K562 (cell line): ENCODE measurements around the gene GABRB1. TPM values are rescaled to one million over a fixed set of nuclear protein-coding genes. Genes with fewer than 3 reads are reported as not detected.

Experiments
- polyA plus RNA-seq, 8 experiments: library from polyadenylated mRNA; depleted of rRNA in 4 of 8; stranded (reverse) in 5 of 8; unstranded in 3 of 8; fragments of >200 nt; fragmentation: Nextera tagmentation in 2 of 8; fragmentation: Illumina TruSeq in 1 of 8; extraction: Ambion mirVana in 2 of 8; extraction: Trizol in 1 of 8; gene quantifications; 2 replicates each; pipeline versions ENCODE4 v1.2.1 to v1.2.3, GENCODE V29; 2011 to 2014; ENCODE audit warnings: inconsistent platforms in 1 of 8, missing spikeins in 1 of 8
- total RNA-seq, 7 experiments: library from RNA; depleted of rRNA in 6 of 7; stranded (reverse); fragments of >200 nt in 6 of 7; fragmentation: Illumina TruSeq in 2 of 7; extraction: Trizol in 2 of 7; gene quantifications; 2 replicates each; pipeline versions ENCODE4 v1.2.1 to v1.2.3, GENCODE V29; 2011 to 2021; ENCODE audit warnings: low replicate concordance in 1 of 7
- TF ChIP-seq, protein P1 (sequence below): fragments of 450-650 bp; IDR thresholded peaks from 2 replicates; pipeline ENCODE4 v1.6.1; 2016; ENCODE audit warnings: mild to moderate bottlenecking, moderate library complexity
- TF ChIP-seq, protein P2 (sequence below), 2 experiments: IDR thresholded peaks; 2 replicates each; pipeline ENCODE4 v1.6.1; 2011; ENCODE audit warnings: borderline replicate concordance in 1 of 2, control low read depth in 1 of 2, low read depth in 1 of 2, low read length in 1 of 2, mild to moderate bottlenecking in 1 of 2, mixed read lengths in 1 of 2, moderate library complexity in 1 of 2; ENCODE audit not compliant: insufficient read depth in 1 of 2, insufficient read length in 1 of 2, poor library complexity in 1 of 2, severe bottlenecking in 1 of 2; ENCODE audit errors: extremely low read depth in 1 of 2

GABRB1 gene
- total and polyA plus RNA-seq, 9 of the 15 experiments (the other 6 are each of a cell fraction or from before 2014, with no cell fraction given): not detected

DNA sequence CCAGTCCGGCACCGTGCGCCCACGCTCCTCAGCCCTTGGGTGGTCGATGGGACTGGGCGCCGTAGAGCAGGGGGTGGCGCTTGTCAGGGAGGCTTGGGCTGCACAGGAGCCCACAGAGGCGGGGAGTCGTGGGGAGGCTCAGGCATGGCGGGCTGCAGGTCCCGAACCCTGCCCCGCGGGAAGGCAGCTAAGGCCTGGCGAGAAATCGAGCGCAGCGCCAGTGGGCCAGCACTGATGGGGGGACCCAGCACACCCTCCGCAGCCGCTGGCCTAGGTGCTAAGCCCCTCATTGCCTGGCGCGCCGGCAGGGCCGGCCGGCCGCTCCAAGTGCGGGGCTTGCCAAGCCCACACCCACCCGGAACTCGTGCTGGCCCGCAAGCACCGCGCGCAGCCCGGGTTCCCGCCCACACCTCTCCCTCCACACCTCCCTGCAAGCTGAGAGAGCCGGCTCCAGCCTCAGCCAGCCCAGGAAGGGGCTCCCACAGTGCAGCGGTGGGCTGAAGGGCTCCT lies 346.7 kb downstream of the GABRB1 start (continued):
- TF ChIP-seq, protein P1, sequence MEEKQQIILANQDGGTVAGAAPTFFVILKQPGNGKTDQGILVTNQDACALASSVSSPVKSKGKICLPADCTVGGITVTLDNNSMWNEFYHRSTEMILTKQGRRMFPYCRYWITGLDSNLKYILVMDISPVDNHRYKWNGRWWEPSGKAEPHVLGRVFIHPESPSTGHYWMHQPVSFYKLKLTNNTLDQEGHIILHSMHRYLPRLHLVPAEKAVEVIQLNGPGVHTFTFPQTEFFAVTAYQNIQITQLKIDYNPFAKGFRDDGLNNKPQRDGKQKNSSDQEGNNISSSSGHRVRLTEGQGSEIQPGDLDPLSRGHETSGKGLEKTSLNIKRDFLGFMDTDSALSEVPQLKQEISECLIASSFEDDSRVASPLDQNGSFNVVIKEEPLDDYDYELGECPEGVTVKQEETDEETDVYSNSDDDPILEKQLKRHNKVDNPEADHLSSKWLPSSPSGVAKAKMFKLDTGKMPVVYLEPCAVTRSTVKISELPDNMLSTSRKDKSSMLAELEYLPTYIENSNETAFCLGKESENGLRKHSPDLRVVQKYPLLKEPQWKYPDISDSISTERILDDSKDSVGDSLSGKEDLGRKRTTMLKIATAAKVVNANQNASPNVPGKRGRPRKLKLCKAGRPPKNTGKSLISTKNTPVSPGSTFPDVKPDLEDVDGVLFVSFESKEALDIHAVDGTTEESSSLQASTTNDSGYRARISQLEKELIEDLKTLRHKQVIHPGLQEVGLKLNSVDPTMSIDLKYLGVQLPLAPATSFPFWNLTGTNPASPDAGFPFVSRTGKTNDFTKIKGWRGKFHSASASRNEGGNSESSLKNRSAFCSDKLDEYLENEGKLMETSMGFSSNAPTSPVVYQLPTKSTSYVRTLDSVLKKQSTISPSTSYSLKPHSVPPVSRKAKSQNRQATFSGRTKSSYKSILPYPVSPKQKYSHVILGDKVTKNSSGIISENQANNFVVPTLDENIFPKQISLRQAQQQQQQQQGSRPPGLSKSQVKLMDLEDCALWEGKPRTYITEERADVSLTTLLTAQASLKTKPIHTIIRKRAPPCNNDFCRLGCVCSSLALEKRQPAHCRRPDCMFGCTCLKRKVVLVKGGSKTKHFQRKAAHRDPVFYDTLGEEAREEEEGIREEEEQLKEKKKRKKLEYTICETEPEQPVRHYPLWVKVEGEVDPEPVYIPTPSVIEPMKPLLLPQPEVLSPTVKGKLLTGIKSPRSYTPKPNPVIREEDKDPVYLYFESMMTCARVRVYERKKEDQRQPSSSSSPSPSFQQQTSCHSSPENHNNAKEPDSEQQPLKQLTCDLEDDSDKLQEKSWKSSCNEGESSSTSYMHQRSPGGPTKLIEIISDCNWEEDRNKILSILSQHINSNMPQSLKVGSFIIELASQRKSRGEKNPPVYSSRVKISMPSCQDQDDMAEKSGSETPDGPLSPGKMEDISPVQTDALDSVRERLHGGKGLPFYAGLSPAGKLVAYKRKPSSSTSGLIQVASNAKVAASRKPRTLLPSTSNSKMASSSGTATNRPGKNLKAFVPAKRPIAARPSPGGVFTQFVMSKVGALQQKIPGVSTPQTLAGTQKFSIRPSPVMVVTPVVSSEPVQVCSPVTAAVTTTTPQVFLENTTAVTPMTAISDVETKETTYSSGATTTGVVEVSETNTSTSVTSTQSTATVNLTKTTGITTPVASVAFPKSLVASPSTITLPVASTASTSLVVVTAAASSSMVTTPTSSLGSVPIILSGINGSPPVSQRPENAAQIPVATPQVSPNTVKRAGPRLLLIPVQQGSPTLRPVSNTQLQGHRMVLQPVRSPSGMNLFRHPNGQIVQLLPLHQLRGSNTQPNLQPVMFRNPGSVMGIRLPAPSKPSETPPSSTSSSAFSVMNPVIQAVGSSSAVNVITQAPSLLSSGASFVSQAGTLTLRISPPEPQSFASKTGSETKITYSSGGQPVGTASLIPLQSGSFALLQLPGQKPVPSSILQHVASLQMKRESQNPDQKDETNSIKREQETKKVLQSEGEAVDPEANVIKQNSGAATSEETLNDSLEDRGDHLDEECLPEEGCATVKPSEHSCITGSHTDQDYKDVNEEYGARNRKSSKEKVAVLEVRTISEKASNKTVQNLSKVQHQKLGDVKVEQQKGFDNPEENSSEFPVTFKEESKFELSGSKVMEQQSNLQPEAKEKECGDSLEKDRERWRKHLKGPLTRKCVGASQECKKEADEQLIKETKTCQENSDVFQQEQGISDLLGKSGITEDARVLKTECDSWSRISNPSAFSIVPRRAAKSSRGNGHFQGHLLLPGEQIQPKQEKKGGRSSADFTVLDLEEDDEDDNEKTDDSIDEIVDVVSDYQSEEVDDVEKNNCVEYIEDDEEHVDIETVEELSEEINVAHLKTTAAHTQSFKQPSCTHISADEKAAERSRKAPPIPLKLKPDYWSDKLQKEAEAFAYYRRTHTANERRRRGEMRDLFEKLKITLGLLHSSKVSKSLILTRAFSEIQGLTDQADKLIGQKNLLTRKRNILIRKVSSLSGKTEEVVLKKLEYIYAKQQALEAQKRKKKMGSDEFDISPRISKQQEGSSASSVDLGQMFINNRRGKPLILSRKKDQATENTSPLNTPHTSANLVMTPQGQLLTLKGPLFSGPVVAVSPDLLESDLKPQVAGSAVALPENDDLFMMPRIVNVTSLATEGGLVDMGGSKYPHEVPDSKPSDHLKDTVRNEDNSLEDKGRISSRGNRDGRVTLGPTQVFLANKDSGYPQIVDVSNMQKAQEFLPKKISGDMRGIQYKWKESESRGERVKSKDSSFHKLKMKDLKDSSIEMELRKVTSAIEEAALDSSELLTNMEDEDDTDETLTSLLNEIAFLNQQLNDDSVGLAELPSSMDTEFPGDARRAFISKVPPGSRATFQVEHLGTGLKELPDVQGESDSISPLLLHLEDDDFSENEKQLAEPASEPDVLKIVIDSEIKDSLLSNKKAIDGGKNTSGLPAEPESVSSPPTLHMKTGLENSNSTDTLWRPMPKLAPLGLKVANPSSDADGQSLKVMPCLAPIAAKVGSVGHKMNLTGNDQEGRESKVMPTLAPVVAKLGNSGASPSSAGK: 0 out of 2 replicates have a peak, but pooled peaks have one; percentile 17
- TF ChIP-seq, protein P2, sequence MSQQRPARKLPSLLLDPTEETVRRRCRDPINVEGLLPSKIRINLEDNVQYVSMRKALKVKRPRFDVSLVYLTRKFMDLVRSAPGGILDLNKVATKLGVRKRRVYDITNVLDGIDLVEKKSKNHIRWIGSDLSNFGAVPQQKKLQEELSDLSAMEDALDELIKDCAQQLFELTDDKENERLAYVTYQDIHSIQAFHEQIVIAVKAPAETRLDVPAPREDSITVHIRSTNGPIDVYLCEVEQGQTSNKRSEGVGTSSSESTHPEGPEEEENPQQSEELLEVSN (IDR thresholded peaks at IDR 0.05; ENCODE audit: borderline replicate concordance in 1 of 2, extremely low read depth in 1 of 2, insufficient read depth in 1 of 2, insufficient read length in 1 of 2, low read depth in 1 of 2, low read length in 1 of 2, poor library complexity in 1 of 2, severe bottlenecking in 1 of 2): peak in 1 of 2 experiments; percentile 58
